NT2/D1 (cell line): ENCODE measurements around the gene EML3.

Source experiments
- DNase-seq: peaks from one replicate; pipeline ENCODE4 v3.0.0-alpha.2; 2011; ENCODE audit warnings: low read depth, low spot score
- H3K27me3 ChIP-seq: 2 replicates; pipeline ENCODE4 v1.6.0; 2011; ENCODE audit warnings: mild to moderate bottlenecking; ENCODE audit not compliant: insufficient read length, insufficient read depth
- H3K36me3 ChIP-seq: 2 replicates; pipeline ENCODE4 v1.6.1; 2011; ENCODE audit warnings: mild to moderate bottlenecking, low read length, mixed read lengths; ENCODE audit not compliant: insufficient read depth, insufficient read length
- H3K4me1 ChIP-seq: 2 replicates; pipeline ENCODE4 v1.5.1; 2011; ENCODE audit not compliant: insufficient read depth, insufficient read length
- H3K4me3 ChIP-seq: 2 replicates; pipeline ENCODE4 v1.5.1; 2011; ENCODE audit warnings: low read depth; ENCODE audit not compliant: insufficient read length
- H3K9ac ChIP-seq: 2 replicates; pipeline ENCODE4 v1.6.0; 2011; ENCODE audit warnings: low read depth; ENCODE audit not compliant: insufficient read length
- H3K9me3 ChIP-seq: 2 replicates; pipeline ENCODE4 v1.5.1; 2011; ENCODE audit warnings: mild to moderate bottlenecking, low read length; ENCODE audit not compliant: insufficient read depth
- SUZ12 ChIP-seq: IDR thresholded peaks from 2 replicates; pipeline ENCODE4 v1.6.1; 2011; ENCODE audit not compliant: insufficient read length, insufficient read depth; ENCODE audit errors: extremely low read depth
- YY1 ChIP-seq: IDR thresholded peaks from 2 replicates; pipeline ENCODE4 v1.6.1; 2011; ENCODE audit not compliant: insufficient read length, insufficient read depth
- ZNF274 ChIP-seq: IDR thresholded peaks from 2 replicates; pipeline ENCODE4 v1.6.1; 2011; ENCODE audit warnings: mild to moderate bottlenecking, low read depth, low read length

EML3 gene

DNA sequence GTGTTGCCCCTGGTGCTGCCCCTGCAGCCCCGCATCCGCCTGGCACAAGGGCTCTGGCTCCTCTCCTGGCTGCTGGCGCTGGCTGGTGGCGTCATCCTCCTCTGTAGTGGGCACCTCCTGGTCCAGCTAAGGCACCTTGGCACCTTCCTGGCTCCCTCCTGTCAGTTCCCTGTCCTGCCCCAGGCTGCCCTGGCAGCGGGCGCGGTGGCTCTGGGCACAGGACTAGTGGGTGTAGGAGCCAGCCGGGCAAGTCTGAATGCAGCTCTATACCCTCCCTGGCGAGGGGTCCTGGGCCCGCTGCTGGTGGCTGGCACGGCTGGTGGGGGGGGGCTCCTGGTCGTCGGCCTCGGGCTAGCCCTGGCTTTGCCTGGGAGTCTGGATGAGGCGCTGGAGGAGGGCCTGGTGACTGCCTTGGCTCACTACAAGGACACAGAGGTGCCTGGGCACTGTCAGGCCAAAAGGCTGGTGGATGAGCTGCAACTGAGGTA lies 760 bp upstream of the EML3 start:
- Histone ChIP-seq H3K9me3 (no peaks in the 10 kb centered on the region), H3K9ac (peak overlapping the region; percentile 2), H3K4me3 (peak overlapping the region; percentile 0), H3K27me3 (no peaks in the 10 kb centered on the region), H3K36me3 (peaks cover 36% of the 10 kb centered on the region), H3K4me1 (peaks cover 28% of the 10 kb centered on the region)
- TF ChIP-seq YY1, result no peak
- TF ChIP-seq SUZ12, result no peak
- no peak for TF ChIP-seq ZNF274
- DNase-seq, result no peak

DNA sequence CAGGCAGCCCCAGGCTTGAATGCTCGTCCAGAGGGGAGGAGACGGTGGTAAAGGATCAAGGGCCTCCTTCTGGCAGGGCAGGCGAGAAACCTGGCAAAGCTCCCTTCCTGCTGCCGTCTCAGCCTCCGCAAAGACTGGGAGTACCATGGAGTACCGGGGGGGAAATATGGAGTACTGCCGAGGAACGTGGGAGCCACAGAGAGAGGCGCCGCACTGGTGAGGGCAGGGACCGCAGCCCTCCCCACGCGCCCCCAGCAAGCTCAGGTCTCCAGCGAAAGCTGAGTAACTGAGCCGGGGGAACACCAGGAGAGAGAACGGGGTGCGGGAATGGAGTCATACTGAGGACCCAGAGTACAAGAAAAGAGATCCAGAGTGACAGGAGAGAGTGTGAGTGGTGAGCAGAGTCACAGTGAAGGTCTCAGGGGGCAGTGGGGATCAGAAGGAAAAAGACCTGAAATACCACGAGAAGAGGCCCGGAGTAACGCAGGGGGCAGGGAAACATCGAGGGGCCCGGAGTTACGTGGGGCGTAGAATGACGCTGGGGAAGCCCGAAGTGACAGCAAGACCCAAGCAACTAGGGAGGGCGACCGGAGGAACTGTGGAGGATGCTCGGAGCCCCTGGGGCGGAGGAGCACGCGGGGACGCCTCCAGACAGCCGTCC lies 740 bp downstream of the EML3 start:
- Histone ChIP-seq H3K9ac (peak overlapping the region; percentile 92), H3K4me3 (peak overlapping the region; percentile 78), H3K4me1 (peaks cover 28% of the 10 kb centered on the region), H3K27me3 (no peaks in the 10 kb centered on the region), H3K9me3 (no peaks in the 10 kb centered on the region), H3K36me3 (peaks cover 35% of the 10 kb centered on the region)
- DNase-seq, result no peak
- TF ChIP-seq SUZ12, result no peak
- no peak for TF ChIP-seq ZNF274
- no peak for TF ChIP-seq YY1

- Histone ChIP-seq H3K9ac (peak overlapping the region; percentile 92), H3K36me3 (peaks cover 27% of the 10 kb centered on the region), H3K9me3 (no peaks in the 10 kb centered on the region), H3K27me3 (no peaks in the 10 kb centered on the region), H3K4me3 (peak overlapping the region; percentile 78), H3K4me1 (peaks cover 28% of the 10 kb centered on the region)
- DNase-seq, result no peak
- TF ChIP-seq SUZ12 (no peak), YY1 (no peak), ZNF274 (no peak)
Observed at GRCh38 chr11:62610814-62611704, 1.5 kb downstream of the EML3 start.

DNA sequence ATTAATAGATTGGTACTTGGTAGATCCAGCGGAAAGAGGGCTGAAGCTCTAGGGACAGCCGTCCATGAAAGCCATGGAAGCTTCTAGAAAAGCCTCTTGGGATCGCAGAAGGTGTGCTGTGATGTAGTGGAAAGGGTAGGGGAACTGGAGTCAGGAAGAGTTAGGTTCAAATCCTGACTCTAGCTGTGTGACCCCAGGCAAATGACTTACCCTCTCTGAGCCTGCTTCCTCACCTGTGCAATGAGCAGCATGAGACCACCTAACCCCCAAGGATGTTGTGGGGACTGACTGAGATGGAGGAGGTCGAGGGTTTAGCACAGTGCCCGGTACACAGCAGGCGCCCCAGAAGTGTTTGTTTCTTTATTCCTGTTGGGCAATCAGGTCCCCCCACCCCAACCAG lies 2.2 kb downstream of the EML3 start:
- DNase-seq, result no peak
- H3K9me3 ChIP-seq, result no peaks in the 10 kb centered on the region
- no peaks in the 10 kb centered on the region for H3K27me3 ChIP-seq
- H3K4me1 ChIP-seq, result peaks cover 31% of the 10 kb centered on the region
- no peak for TF ChIP-seq ZNF274
- TF ChIP-seq SUZ12, result no peak
- TF ChIP-seq YY1, result no peak
- H3K36me3 ChIP-seq, result peaks cover 25% of the 10 kb centered on the region
- H3K4me3 ChIP-seq, result no peak overlapping the region
- H3K9ac ChIP-seq, result peak overlapping the region; percentile 92

DNA sequence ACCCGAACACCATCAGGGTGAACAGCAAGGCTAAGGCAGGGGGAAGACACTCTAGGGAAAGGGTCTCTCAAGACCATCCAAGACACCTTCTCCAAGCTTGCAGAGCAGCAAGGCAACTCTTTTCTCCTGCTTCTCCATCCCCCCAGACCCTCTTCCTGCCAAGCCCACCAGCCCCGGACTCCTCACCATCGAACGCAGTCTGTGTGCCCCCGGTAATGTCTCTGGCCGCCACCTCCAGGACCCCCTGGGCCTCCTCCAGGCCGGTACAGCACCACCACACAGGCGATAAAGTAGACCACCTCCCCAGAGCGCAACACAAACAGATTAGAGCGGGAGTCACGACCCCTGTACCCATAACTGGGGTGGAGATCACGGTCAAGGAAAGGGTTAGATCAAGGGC lies 3.8 kb downstream of the EML3 start:
- Histone ChIP-seq H3K36me3 (peaks cover 24% of the 10 kb centered on the region), H3K4me3 (no peak overlapping the region), H3K9me3 (no peaks in the 10 kb centered on the region), H3K9ac (no peak overlapping the region), H3K4me1 (peaks cover 31% of the 10 kb centered on the region), H3K27me3 (no peaks in the 10 kb centered on the region)
- DNase-seq, result no peak
- TF ChIP-seq ZNF274, result no peak
- TF ChIP-seq YY1, result no peak
- TF ChIP-seq SUZ12, result no peak

- Histone ChIP-seq H3K36me3 (peaks cover 25% of the 10 kb centered on the region), H3K4me3 (no peak overlapping the region), H3K9ac (no peak overlapping the region), H3K4me1 (peaks cover 30% of the 10 kb centered on the region), H3K27me3 (peaks cover 2% of the 10 kb centered on the region), H3K9me3 (no peaks in the 10 kb centered on the region)
- TF ChIP-seq YY1 (no peak), SUZ12 (no peak), ZNF274 (no peak)
- no peak for DNase-seq
Observed at GRCh38 chr11:62607714-62608113, 4.9 kb downstream of the EML3 start.

GRCh38 chr11:62605902-62606301 lies 6.7 kb downstream of the EML3 start:
- Histone ChIP-seq H3K36me3 (peaks cover 25% of the 10 kb centered on the region), H3K4me3 (no peak overlapping the region)

More at GRCh38 chr11:62605902-62606301, 6.7 kb downstream of the EML3 start:
- Histone ChIP-seq H3K9ac (no peak overlapping the region), H3K4me1 (peaks cover 25% of the 10 kb centered on the region), H3K9me3 (no peaks in the 10 kb centered on the region), H3K27me3 (peaks cover 2% of the 10 kb centered on the region)
- no peak for TF ChIP-seq ZNF274
- no peak for TF ChIP-seq YY1
- TF ChIP-seq SUZ12, result no peak
- DNase-seq, result no peak
